ENCODE measurements around the gene CENPVL3.

CENPVL3 gene

DNA sequence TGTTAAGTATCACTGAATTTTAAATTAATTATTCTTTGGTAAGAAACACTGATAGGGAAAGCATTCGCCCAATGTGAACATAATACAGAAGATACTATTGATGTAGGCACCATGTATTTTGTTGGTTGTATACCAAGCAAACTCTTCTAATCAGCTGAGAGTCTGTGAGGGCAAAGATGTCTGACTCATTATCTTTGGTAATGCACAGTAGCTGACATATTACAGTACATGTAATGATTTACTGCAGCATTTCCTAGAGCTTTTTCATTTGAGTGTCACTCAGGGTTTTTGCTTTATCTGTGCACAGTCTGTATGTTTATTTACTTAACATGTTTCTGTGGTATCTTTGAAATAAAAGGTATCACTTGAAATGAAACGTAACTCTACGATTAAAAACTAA, 49.2 kb downstream of the CENPVL3 start:
- no peak overlapping the region for H3K4me3 ChIP-seq (ENCODE audit: low read length)
- H3K4me1 ChIP-seq (ENCODE audit: control insufficient read depth, low read depth, low read length), result no peaks in the 10 kb centered on the region
- H3K9me3 ChIP-seq (ENCODE audit: control insufficient read depth, low read depth, low read length), result peaks cover 23% of the 10 kb centered on the region
- no peaks in the 10 kb centered on the region for H3K27me3 ChIP-seq (ENCODE audit: control insufficient read depth, insufficient read depth, low read length)
- H3K36me3 ChIP-seq (ENCODE audit: control insufficient read depth, low read depth, low read length), result no peaks in the 10 kb centered on the region
- H3K27ac ChIP-seq (ENCODE audit: low read length), result no peak overlapping the region
- H3K9ac ChIP-seq (ENCODE audit: low read length), result no peak overlapping the region

DNA sequence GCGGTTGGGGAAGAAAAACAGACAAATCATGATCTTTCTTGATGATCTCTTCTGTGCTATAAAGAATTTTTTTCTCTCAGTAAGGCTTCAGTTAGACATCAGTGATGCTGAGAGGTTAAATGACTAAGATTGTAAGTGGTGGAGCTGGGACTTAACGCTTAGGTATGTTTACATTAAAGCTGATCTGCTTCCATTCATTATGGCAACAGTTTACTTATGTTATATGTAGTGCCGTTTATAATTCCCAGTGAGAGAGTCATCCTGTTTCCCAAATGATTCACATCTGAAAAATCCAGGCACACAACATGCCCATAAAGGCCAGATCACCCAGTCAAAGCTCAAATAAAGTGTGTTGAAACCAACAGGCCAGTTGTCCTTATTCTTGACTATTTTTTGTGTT, 50.1 kb downstream of the CENPVL3 start:
- no peaks in the 10 kb centered on the region for H3K4me1 ChIP-seq (ENCODE audit: control insufficient read depth, low read depth, low read length)
- no peaks in the 10 kb centered on the region for H3K36me3 ChIP-seq (ENCODE audit: control insufficient read depth, low read depth, low read length)
- no peak overlapping the region for H3K4me3 ChIP-seq (ENCODE audit: low read length)
- no peaks in the 10 kb centered on the region for H3K27me3 ChIP-seq (ENCODE audit: control insufficient read depth, insufficient read depth, low read length)
- H3K9me3 ChIP-seq (ENCODE audit: control insufficient read depth, low read depth, low read length), result peaks cover 22% of the 10 kb centered on the region
- no peak overlapping the region for H3K9ac ChIP-seq (ENCODE audit: low read length)
- no peak overlapping the region for H3K27ac ChIP-seq (ENCODE audit: low read length)

Measured in iPS-18a (cell line).